C4-2B (cell line): ENCODE results near the gene SERINC5.

Experiments used
- CTCF ChIP-seq: fragments of 450-650 bp; conservative IDR thresholded peaks from 2 replicates; pipeline ENCODE4 v1.5.1; 2017; ENCODE audit warnings: mild to moderate bottlenecking
- ZFX ChIP-seq: fragments of 450-650 bp; IDR thresholded peaks from 2 replicates; pipeline ENCODE4 v1.6.1; 2017

DNA sequence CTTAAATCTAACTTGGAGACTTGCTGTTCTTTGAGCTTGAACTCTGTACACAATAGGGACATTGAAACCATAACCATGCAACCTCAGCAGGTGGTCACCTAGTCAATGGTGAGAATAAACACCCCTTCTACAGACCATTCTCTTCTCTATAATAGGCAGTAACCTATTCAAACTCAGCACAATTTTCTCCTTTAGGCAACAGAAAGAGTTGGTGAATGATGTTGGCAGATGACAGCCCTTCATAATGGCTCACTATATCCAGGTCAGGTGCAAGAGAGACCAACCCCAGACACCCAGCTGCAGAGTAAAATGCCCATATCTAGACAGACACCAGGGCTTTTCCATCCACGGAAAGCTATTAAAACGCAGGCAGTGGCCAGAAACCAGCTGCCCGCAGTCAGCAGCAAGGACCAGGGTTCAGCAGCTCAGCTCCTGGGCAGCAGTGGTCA, 106.7 kb downstream of the SERINC5 start:
- no peak for TF ChIP-seq CTCF
- TF ChIP-seq ZFX: no peak
